Mesothelial cell of epicardium (in vitro differentiated cells): Measurements from ENCODE around the gene CSNK1D. TPM values are rescaled to one million over a fixed set of nuclear protein-coding genes. Genes with fewer than 3 reads are reported as not detected.

ENCODE experiments used
- DNase-seq, 2 experiments: peaks; one replicate each; pipeline ENCODE4 v3.0.0; 2021; ENCODE audit warnings: low spot score in 2 of 2; ENCODE audit not compliant: unreplicated experiment in 2 of 2
- H3K27ac Mint-ChIP-seq: 2 replicates; pipeline ENCODE4 v1.8.0; 2021; ENCODE audit warnings: mixed read lengths
- H3K27me3 Mint-ChIP-seq: 2 replicates; pipeline ENCODE4 v1.8.0; 2021; ENCODE audit warnings: low read depth, mixed read lengths
- H3K36me3 Mint-ChIP-seq: 2 replicates; pipeline ENCODE4 v1.8.0; 2021; ENCODE audit warnings: mixed read lengths
- H3K4me1 Mint-ChIP-seq: 2 replicates; pipeline ENCODE4 v1.8.0; 2021; ENCODE audit warnings: mixed read lengths
- H3K4me3 Mint-ChIP-seq: 2 replicates; pipeline ENCODE4 v1.8.0; 2021; ENCODE audit warnings: mild to moderate bottlenecking, moderate library complexity, mixed read lengths
- H3K9me3 Mint-ChIP-seq: 2 replicates; pipeline ENCODE4 v1.8.0; 2021; ENCODE audit warnings: mixed read lengths
- total RNA-seq: library from RNA; stranded (reverse); gene quantifications from 3 replicates; pipeline ENCODE4 v1.2.1, GENCODE V29; 2021
- TF ChIP-seq, protein P1 (sequence below): fragments of 200-600 bp; sonication (generic); IDR thresholded peaks from one replicate; pipeline ENCODE4 v1.5.0; 2021; ENCODE audit warnings: antibody characterized with exemption; ENCODE audit not compliant: unreplicated experiment

The CSNK1D gene
- total RNA-seq, 1 donor from 2014 or later = 204 TPM

DNA sequence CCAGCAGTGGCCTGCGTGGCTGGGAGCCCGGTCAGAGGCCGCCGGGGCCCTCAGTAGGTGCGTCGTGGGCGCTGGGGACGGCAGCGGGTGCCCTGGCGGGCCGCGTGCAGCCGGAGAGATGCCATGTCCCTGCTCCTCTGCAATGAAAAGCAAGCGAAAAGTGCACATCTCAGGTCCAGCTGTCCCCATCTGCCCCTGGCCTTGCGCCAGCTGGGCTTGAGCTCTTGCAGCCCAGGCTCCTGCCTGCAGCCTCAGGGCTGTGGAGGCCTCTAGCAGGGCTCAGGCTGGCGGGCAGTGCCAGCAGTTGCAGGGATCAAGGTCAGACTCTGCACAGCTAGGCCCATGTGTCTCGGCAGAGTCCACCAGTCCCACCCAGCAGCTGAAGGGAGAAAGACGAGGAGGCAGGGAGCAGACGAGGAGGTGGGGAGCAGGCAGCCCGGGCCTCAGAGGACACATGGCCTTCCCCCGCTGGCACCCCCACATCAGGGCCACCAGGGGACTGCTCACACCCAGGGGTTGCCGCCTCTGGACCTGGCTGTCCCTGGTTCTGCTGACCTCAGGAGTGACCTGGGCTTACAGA, 33.5 kb downstream of the CSNK1D start:
- Mint-ChIP-seq H3K27me3 (no peaks in the 10 kb centered on the region), H3K9me3 (no peaks in the 10 kb centered on the region), H3K27ac (no peak overlapping the region), H3K36me3 (peaks cover 18% of the 10 kb centered on the region), H3K4me1 (peaks cover 10% of the 10 kb centered on the region), H3K4me3 (no peak overlapping the region)
- TF ChIP-seq, protein P1, sequence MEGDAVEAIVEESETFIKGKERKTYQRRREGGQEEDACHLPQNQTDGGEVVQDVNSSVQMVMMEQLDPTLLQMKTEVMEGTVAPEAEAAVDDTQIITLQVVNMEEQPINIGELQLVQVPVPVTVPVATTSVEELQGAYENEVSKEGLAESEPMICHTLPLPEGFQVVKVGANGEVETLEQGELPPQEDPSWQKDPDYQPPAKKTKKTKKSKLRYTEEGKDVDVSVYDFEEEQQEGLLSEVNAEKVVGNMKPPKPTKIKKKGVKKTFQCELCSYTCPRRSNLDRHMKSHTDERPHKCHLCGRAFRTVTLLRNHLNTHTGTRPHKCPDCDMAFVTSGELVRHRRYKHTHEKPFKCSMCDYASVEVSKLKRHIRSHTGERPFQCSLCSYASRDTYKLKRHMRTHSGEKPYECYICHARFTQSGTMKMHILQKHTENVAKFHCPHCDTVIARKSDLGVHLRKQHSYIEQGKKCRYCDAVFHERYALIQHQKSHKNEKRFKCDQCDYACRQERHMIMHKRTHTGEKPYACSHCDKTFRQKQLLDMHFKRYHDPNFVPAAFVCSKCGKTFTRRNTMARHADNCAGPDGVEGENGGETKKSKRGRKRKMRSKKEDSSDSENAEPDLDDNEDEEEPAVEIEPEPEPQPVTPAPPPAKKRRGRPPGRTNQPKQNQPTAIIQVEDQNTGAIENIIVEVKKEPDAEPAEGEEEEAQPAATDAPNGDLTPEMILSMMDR = no peak
- no peak for DNase-seq

DNA sequence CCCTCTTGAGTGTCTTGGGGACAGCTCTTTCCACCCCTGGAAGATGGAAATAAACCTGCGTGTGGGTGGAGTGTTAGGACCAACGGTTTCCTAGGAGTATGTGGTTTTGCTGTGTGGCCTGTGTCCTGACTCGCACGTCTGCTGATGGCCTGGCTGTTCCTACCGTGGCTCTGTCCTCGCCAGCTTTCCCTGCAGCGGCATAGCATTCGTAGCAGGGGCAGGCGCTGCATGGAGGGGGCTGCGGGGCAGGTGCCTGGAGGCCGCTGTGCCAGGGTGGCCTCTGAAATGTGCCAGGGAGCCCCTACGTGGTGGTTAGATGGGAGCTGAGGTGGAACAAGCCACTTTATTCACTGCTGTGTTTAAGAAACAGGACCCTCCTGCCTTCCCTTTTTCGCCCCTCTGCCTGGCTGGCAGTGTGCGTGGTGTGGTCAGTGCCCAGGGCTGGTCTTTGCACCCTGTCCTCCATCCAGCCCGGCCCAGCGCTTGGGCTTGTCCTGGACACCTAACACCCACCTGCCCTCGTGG, 34.0 kb downstream of the CSNK1D start:
- H3K36me3 Mint-ChIP-seq = peaks cover 13% of the 10 kb centered on the region
- no peak for DNase-seq
- TF ChIP-seq, protein P1 = no peak
- H3K27ac Mint-ChIP-seq = no peak overlapping the region
- H3K4me3 Mint-ChIP-seq = no peak overlapping the region
- no peaks in the 10 kb centered on the region for H3K27me3 Mint-ChIP-seq
- no peaks in the 10 kb centered on the region for H3K9me3 Mint-ChIP-seq
- peaks cover 16% of the 10 kb centered on the region for H3K4me1 Mint-ChIP-seq

DNA sequence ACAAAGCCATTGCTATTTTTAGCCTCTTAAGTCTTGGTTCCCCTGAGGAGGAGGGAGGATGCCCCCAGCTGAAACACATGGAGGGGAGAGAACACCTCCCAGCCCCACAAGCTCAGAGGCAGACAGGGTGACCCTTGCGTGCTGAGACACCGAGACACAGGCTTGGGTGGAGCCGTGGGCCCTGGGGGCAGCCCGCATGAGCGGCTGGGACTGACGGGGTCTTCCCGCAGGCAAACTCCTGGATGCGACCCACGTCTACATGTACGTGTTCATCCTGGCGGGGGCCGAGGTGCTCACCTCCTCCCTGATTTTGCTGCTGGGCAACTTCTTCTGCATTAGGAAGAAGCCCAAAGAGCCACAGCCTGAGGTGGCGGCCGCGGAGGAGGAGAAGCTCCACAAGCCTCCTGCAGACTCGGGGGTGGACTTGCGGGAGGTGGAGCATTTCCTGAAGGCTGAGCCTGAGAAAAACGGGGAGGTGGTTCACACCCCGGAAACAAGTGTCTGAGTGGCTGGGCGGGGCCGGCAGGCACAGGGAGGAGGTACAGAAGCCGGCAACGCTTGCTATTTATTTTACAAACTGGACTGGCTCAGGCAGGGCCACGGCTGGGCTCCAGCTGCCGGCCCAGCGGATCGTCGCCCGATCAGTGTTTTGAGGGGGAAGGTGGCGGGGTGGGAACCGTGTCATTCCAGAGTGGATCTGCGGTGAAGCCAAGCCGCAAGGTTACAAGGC, 34.9 kb downstream of the CSNK1D start:
- no peak for DNase-seq
- TF ChIP-seq, protein P1 = no peak
- Mint-ChIP-seq H3K36me3 (peaks cover 6% of the 10 kb centered on the region), H3K4me1 (peaks cover 20% of the 10 kb centered on the region), H3K27me3 (no peaks in the 10 kb centered on the region), H3K9me3 (no peaks in the 10 kb centered on the region), H3K27ac (peak overlapping the region; percentile 81), H3K4me3 (no peak overlapping the region)

DNA sequence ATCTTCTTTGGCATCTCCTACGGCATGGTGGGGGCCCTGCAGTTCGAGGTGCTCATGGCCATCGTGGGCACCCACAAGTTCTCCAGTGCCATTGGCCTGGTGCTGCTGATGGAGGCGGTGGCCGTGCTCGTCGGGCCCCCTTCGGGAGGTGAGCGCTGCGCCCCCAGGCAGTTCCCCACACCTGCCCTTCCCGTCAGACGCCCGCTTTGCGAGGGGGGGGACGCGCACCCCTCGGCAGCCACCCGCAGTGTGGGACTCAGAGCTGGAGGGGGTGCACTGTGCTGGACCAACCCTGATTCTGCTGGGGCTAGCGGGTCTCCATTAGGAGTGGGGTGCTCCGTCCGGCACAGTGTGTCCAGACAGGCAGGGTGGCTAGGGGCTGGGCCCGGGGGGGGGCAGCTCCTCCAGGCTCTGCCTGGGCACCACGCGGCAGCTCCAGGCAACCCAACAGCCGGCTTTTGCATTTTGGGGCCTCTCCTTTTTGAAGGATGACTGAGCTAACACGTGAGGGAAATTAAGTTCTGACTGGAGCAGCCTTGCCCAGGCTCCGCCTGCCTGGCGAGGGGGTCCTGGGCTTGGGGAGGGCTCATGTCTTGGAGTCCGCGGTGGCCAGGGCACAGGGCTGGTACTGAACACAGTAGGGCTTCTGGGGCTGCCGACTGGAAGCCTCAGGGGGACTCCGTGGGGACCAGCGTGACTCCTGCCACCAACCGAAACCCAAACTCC, 35.6 kb downstream of the CSNK1D start:
- Mint-ChIP-seq H3K36me3 (peaks cover 6% of the 10 kb centered on the region), H3K4me1 (peaks cover 20% of the 10 kb centered on the region), H3K27me3 (no peaks in the 10 kb centered on the region), H3K4me3 (no peak overlapping the region), H3K27ac (no peak overlapping the region), H3K9me3 (no peaks in the 10 kb centered on the region)
- TF ChIP-seq, protein P1 = no peak
- no peak for DNase-seq

DNA sequence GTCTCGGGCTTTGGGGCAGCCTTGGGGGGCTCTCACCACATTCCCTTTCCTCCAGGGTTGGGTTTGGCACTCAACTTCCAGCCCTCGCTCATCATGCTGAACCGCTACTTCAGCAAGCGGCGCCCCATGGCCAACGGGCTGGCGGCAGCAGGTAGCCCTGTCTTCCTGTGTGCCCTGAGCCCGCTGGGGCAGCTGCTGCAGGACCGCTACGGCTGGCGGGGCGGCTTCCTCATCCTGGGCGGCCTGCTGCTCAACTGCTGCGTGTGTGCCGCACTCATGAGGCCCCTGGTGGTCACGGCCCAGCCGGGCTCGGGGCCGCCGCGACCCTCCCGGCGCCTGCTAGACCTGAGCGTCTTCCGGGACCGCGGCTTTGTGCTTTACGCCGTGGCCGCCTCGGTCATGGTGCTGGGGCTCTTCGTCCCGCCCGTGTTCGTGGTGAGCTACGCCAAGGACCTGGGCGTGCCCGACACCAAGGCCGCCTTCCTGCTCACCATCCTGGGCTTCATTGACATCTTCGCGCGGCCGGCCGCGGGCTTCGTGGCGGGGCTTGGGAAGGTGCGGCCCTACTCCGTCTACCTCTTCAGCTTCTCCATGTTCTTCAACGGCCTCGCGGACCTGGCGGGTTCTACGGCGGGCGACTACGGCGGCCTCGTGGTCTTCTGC, 36.3 kb downstream of the CSNK1D start:
- H3K4me3 Mint-ChIP-seq = no peak overlapping the region
- no peaks in the 10 kb centered on the region for H3K27me3 Mint-ChIP-seq
- peaks cover 6% of the 10 kb centered on the region for H3K36me3 Mint-ChIP-seq
- no peak for DNase-seq
- H3K4me1 Mint-ChIP-seq = peaks cover 20% of the 10 kb centered on the region
- H3K27ac Mint-ChIP-seq = no peak overlapping the region
- H3K9me3 Mint-ChIP-seq = no peaks in the 10 kb centered on the region
- TF ChIP-seq, protein P1 = no peak
